GM19328 (cell line): Measurements from ENCODE around the gene S100A10.

Experiments
- ATAC-seq: cut with Tn5 transposase; IDR thresholded peaks from one replicate; pipeline ENCODE4 v1.9.1; 2021; ENCODE audit warnings: mild to moderate bottlenecking, moderate library complexity; ENCODE audit not compliant: unreplicated experiment

The S100A10 gene

GRCh38 chr1:151988405-151988923 is 5.2 kb downstream of the S100A10 start:
- no peak for ATAC-seq

- no peak for ATAC-seq
These were observed 7.0 kb downstream of the S100A10 start for GRCh38 chr1:151986501-151987190.

GRCh38 chr1:151985768-151986167 is 7.9 kb downstream of the S100A10 start:
- no peak for ATAC-seq

GRCh38 chr1:151985270-151985669 is 8.4 kb downstream of the S100A10 start:
- ATAC-seq = no peak

GRCh38 chr1:151984313-151984956 is 9.2 kb downstream of the S100A10 start:
- ATAC-seq = no peak

- ATAC-seq = no peak
These were observed 11.2 kb downstream of the S100A10 start for GRCh38 chr1:151982300-151983005.

GRCh38 chr1:151981178-151981525 is 12.5 kb downstream of the S100A10 start:
- ATAC-seq = no peak

- no peak for ATAC-seq
These were observed 13.1 kb downstream of the S100A10 start for GRCh38 chr1:151980287-151981177.

- ATAC-seq = no peak
These were observed 14.7 kb downstream of the S100A10 start for GRCh38 chr1:151978922-151979321.

- ATAC-seq = no peak
These were observed 15.9 kb downstream of the S100A10 start for GRCh38 chr1:151977662-151978230.

GRCh38 chr1:151976858-151977257 is 16.8 kb downstream of the S100A10 start:
- ATAC-seq = no peak

- no peak for ATAC-seq
These were observed 17.7 kb downstream of the S100A10 start for GRCh38 chr1:151976015-151976343.

GRCh38 chr1:151975311-151976014 is 18.2 kb downstream of the S100A10 start:
- ATAC-seq = no peak

- no peak for ATAC-seq
These were observed 21.0 kb downstream of the S100A10 start for GRCh38 chr1:151972542-151973248.

GRCh38 chr1:151970626-151971025 is 23.0 kb downstream of the S100A10 start:
- no peak for ATAC-seq

- no peak for ATAC-seq
These were observed 23.5 kb downstream of the S100A10 start for GRCh38 chr1:151970128-151970527.

GRCh38 chr1:151968791-151969399 is 24.8 kb downstream of the S100A10 start:
- no peak for ATAC-seq

GRCh38 chr1:151968058-151968457 is 25.6 kb downstream of the S100A10 start:
- ATAC-seq = no peak

GRCh38 chr1:151967091-151967490 is 26.6 kb downstream of the S100A10 start:
- no peak for ATAC-seq
